Measurements from ENCODE around the gene L3MBTL2.

The L3MBTL2 gene

GRCh38 chr22:41226723-41227655 is 21.9 kb downstream of the L3MBTL2 start:
- no peak overlapping the region for H3K4me3 ChIP-seq (replicated peaks; ENCODE audit: low read depth, low read length)
- no peak for TF ChIP-seq CTCF (IDR thresholded peaks at IDR 0.05; ENCODE audit: insufficient read depth, low read length, poor library complexity, severe bottlenecking)
- H3K27me3 ChIP-seq (replicated peaks; ENCODE audit: control insufficient read depth, insufficient read depth, low read length) = no peaks in the 10 kb centered on the region
- H3K36me3 ChIP-seq (ENCODE audit: control insufficient read depth, insufficient read depth, low read length) = peaks cover 43% of the 10 kb centered on the region
- DNase-seq (ENCODE audit: extremely low read depth, insufficient read length) = no peak

- H3K4me3 ChIP-seq (replicated peaks; ENCODE audit: low read depth, low read length) = no peak overlapping the region
- no peak for DNase-seq (ENCODE audit: extremely low read depth, insufficient read length)
- H3K36me3 ChIP-seq (ENCODE audit: control insufficient read depth, insufficient read depth, low read length) = peaks cover 32% of the 10 kb centered on the region
- no peak for TF ChIP-seq CTCF (IDR thresholded peaks at IDR 0.05; ENCODE audit: insufficient read depth, low read length, poor library complexity, severe bottlenecking)
- H3K27me3 ChIP-seq (replicated peaks; ENCODE audit: control insufficient read depth, insufficient read depth, low read length) = no peaks in the 10 kb centered on the region
These were observed 24.1 kb downstream of the L3MBTL2 start for GRCh38 chr22:41229215-41229614.

- H3K27me3 ChIP-seq (replicated peaks; ENCODE audit: control insufficient read depth, insufficient read depth, low read length) = no peaks in the 10 kb centered on the region
- no peak overlapping the region for H3K4me3 ChIP-seq (replicated peaks; ENCODE audit: low read depth, low read length)
- DNase-seq (ENCODE audit: extremely low read depth, insufficient read length) = no peak
- TF ChIP-seq CTCF (IDR thresholded peaks at IDR 0.05; ENCODE audit: insufficient read depth, low read length, poor library complexity, severe bottlenecking) = no peak
- H3K36me3 ChIP-seq (ENCODE audit: control insufficient read depth, insufficient read depth, low read length) = peaks cover 26% of the 10 kb centered on the region
These were observed 24.8 kb downstream of the L3MBTL2 start for GRCh38 chr22:41229730-41230400.

- DNase-seq (ENCODE audit: extremely low read depth, insufficient read length) = no peak
- Histone ChIP-seq H3K4me3 (replicated peaks; ENCODE audit: low read depth, low read length) (no peak overlapping the region), H3K27me3 (replicated peaks; ENCODE audit: control insufficient read depth, insufficient read depth, low read length) (no peaks in the 10 kb centered on the region), H3K36me3 (ENCODE audit: control insufficient read depth, insufficient read depth, low read length) (peaks cover 22% of the 10 kb centered on the region)
- no peak for TF ChIP-seq CTCF (IDR thresholded peaks at IDR 0.05; ENCODE audit: insufficient read depth, low read length, poor library complexity, severe bottlenecking)
These were observed 25.3 kb downstream of the L3MBTL2 start for GRCh38 chr22:41230401-41230785.

- Histone ChIP-seq H3K36me3 (ENCODE audit: control insufficient read depth, insufficient read depth, low read length) (peaks cover 17% of the 10 kb centered on the region), H3K4me3 (replicated peaks; ENCODE audit: low read depth, low read length) (no peak overlapping the region), H3K27me3 (replicated peaks; ENCODE audit: control insufficient read depth, insufficient read depth, low read length) (no peaks in the 10 kb centered on the region)
- no peak for DNase-seq (ENCODE audit: extremely low read depth, insufficient read length)
- no peak for TF ChIP-seq CTCF (IDR thresholded peaks at IDR 0.05; ENCODE audit: insufficient read depth, low read length, poor library complexity, severe bottlenecking)
These were observed 26.3 kb downstream of the L3MBTL2 start for GRCh38 chr22:41231369-41231768.
